SU-DHL-6 (cell line): Measurements from ENCODE around the gene ZNF253.
"Not testable (repeated sequence)": the region's sequence is repeated elsewhere in the genome, so short reads cannot be mapped to it uniquely, and the experiment has no call there.

Experiments
- CTCF ChIP-seq: fragments of 200-600 bp; sonication (generic); IDR thresholded peaks from one replicate; pipeline ENCODE4 v1.5.1; 2017; ENCODE audit warnings: antibody characterized with exemption, mild to moderate bottlenecking, low read length, moderate library complexity; ENCODE audit not compliant: insufficient read depth, poor library complexity, severe bottlenecking
- EZH2phosphoT487 ChIP-seq: fragments of 200-600 bp; sonication (generic), shearing (Covaris generic); conservative IDR thresholded peaks from 2 replicates; pipeline ENCODE4 v1.6.1; 2018; ENCODE audit warnings: mild to moderate bottlenecking, antibody characterized with exemption, low read length, moderate library complexity, mixed read lengths

GRCh38 chr19:19851740-19852139, 13.9 kb upstream of the ZNF253 start:
- TF ChIP-seq CTCF, EZH2phosphoT487: not testable (repeated sequence)
